NCI-H510A treated with DMSO at 0.1 percent for 48 hours (cell line): Measurements from ENCODE around the gene PBX3.

ENCODE experiments used
- DNase-seq: peaks from one replicate; lab custom pipeline; 2025; lab: John Stamatoyannopoulos, UW

PBX3 gene

DNA sequence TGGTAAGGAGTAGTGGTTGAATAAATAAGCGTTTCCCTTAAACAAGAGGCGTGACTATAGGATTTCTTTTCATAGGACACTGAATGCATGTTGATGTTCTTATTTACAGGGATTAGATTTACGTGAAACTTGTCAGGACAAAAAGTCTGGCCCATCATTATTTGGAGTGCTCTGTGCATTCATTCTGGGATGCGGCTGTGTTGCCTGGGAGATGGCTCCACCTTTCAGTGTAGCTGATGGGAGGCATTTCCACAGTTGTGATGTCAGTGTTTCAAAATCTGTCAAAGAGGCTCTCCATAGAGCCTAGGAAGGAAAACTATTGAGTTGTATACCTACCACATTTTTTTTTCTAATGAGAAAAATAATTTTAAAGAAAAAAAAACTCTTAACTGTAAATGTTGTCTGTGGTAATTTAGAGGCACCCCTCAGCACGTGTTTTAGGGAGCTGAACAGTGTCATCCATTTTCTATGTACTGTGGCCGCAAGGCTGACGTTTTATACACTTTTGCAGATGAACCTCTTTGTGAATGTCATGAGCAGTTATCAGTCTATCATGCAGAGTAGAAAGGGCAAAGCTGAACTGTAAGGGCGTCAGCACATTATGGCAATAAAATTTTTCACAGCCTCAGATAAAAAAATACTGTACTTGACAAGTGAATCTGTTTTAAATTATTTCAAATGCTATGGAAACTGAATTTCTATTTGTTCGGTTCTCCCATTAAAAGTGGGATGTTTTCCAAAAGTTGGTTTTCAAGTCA lies 202.7 kb downstream of the PBX3 start:
- DNase-seq: no peak

GRCh38 chr9:125950880-125951471 lies 203.8 kb downstream of the PBX3 start:
- no peak for DNase-seq

DNA sequence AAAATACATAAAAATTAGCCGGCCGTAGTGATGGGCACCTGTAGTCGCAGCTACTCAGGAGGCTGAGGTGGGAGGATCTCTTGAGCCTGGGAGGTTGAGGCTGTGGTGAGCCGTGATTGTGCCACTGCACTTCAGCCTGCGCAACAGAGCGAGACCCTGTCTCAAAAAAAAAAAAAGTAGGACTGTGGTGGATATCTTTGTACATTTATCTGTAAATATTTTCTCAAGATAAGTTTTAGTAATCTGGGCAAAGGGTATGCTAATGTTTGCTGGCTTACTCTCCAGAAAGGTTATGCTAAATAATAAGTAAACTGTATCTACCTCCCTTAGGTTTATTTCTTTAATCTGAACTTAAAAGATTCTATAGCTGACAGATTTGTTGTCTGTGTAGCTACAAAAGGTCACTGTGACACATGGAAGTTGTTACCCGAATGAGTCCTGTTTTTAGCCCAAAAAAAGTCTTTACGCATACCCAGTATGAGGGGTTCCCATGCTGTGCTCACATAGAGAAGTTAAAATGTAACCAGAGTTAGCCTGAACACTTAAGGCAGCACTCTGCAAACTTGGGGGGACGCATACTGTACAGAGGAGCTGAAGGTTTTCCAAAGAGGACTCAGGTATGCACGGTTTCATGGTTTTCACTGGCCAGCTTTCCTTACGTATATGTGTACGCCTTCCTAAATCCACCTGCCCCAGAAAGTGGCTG lies 206.3 kb downstream of the PBX3 start:
- no peak for DNase-seq

DNA sequence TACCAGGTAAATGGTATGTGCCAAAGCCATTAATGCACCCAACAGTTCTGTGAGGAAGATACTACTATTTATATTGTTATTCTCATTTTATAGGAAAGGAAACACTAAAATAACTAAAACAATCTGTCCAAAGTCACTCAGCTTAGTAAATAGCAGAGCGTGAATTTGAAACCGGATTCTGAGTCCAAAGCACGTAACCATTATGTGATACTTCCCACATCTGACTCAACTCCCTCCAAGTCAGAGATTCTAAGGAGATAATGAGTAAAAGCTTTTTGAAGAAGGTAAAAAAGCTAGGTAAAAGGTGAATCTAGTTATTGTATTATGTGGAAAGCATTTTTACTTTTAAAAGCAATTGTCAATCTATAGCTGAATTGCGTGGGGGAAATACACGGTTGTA lies 208.9 kb downstream of the PBX3 start:
- no peak for DNase-seq

DNA sequence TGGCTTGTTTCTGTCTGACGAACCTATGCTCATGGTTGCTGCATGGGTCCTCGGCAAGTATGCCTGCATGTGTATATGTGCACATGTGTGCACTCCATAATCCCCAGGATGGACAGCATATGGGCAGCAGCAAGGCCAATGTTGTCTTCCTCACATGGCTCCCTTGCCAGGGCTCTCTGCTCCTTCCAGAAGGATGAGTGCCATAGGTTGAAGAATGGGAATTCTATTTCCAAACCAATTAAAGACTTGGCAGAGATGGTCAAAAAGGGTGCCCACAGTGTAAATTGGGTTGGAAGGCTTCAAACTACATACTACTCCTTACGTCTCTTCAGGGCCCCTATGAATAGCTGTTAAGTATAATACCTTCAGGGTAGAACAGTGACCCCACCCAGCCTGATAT lies 212.1 kb downstream of the PBX3 start:
- DNase-seq: no peak

GRCh38 chr9:125959951-125960619 lies 212.9 kb downstream of the PBX3 start:
- DNase-seq: no peak

DNA sequence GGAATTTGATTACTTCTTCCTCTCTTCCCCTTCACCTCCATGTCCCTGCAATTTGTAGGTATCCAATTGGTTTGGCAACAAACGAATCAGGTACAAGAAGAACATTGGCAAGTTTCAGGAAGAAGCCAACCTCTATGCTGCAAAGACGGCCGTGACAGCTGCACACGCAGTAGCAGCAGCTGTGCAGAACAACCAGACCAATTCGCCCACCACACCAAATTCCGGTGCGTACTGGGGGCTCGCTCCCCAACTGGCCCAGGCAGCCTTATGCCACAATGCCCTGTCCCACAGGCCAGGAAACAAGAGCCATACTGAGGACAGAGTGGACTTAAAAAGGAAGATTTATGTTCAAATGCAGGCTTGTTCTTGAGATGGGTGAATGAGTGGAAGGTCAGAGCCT lies 213.5 kb downstream of the PBX3 start:
- DNase-seq: no peak

- no peak for DNase-seq
These were observed 213.9 kb downstream of the PBX3 start for GRCh38 chr9:125961072-125961471.

DNA sequence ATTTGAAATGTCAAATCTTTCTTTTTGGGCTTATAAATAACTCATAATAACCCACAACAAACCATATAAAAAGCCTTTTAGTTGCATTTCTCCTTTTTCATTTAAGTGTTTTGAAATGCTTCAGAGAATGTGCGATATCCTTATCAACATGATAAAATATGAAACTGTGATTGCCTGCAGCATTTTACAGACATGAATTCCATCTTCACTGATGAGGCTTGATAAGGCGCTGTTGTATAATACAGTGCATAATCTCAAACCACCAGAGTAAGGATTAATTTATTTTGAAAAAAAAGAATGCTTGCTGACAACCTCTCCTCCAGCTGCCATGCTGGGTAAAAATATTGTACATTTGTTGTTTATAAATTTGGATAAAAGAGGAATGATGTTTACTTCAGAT lies 216.8 kb downstream of the PBX3 start:
- no peak for DNase-seq

DNA sequence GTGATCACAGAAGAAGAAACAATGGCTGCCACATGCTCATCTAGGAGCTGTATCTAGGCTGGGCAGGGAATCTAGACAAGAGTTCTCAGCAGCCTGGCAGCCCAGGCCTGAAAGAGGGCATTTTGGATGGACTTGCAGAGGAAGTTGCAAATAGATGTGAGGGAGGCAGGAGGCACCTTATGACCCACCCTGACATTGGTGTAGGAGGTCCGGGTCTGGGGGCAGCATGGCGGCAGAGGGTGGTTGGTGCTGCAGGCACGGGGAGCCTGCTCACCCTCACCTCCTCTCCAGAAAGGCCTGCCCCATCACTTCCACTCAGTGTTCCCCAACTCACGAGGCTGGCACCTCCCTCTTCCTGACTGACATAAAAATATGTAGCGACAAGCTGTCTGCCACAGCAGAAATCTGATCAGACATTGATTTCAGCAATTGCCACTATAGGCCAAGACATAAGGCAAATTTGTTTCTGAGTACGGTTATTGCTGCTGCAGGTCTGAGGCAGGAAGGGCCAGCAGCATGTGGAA lies 217.6 kb downstream of the PBX3 start:
- DNase-seq: no peak

DNA sequence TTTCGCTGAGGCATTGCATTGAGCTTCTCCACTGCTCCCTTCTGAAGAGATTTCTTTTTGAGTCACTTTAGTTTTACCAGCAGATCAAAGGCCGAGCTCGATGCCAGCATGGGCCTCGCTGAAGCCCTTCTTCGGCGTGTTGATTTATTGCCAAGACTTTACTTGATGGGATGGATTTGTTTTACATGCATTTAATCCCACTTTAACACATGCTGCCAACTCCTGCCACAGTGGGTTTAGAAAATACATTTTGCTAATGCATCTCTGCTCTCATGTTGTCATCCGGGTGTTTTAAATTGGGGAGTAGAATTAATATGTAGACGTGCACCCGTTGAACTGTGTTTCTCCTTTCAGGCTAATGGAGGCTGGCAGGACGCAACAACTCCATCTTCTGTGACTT lies 218.3 kb downstream of the PBX3 start:
- no peak for DNase-seq

GRCh38 chr9:125966466-125966865 lies 219.3 kb downstream of the PBX3 start:
- no peak for DNase-seq

DNA sequence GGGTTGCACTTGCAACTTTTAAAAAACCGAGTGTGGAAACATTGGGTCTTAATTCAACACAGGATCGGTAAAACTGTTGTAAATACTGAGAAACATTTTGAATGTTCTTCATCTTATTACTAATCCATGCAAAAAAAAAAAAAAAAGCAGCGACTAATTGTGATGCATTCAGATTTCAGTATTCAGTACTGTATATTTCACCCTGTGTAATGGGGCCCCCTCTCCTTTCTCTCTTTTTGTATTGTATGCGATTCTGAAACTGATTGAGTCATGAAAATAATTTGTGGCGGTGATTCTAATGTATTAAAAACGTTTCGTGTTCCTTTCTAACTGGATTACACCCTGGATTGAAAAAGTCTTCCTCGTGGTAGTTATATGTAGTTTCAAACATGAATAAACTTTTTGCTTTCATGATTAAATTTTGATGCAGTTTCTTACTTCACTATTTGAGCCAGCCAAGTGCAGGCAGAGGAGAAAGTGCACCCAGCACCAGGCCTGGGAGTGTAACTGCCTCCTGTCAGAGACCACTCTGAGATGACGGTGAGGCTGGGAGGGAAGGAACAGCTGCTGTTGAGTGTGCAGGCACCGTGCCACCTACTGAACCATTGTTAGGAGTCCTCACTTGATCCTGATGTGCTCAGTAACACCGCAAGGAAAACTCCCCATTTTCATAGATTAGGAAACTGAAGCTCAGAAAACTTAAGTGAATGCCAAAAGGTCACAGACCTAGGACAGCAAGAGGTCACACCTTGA lies 220.0 kb downstream of the PBX3 start:
- no peak for DNase-seq

DNA sequence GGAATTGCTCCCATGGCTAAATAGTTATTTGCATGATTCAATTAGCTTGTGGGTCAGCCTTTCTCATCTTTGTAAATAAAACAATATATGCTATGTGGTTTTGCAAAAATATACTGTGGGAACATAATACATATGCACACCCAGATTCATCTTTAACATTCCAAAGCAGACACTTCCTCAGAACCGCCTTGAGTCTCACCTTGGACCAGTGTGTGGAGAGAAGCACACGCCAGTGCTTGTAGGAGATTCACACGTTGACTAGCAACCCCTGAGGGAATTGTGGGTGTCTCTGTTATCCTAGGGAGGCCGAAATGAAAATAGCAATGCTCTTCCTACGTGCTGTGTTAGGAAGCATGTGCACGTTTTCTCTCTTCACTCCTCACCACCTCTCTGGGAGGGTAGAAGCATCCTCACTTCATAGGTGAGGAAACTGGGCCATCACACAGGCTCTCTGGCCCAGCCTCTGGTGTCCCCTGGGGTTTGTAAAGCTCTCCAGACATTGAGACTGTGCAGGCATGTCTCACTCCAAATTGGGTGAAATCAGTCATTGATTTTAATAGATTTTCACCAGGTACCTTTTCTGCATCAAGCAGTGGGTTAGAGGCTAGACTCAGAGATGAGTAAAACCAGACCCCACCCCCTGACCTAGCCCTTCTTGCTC lies 221.7 kb downstream of the PBX3 start:
- DNase-seq: no peak

- no peak for DNase-seq
These were observed 222.3 kb downstream of the PBX3 start for GRCh38 chr9:125969462-125969861.

DNA sequence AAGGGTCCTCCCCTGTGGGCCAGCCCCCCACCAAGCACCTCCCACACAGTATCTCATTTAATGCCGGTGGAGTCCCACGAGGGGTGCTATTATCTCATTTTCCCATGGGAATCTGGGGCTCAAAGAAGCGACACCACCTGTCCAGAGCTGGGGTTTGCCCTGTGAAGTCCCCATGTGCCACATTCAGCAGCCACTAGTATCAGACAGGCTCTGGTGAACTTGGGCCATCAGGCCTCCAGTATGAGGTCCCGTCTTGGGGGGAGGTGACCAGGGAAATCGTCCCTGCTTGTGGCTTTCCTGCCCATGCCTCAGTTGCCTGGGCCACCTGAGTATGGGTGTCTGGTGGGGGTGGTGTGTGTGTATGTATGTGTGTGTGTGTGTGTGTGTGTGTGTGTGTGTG lies 222.7 kb downstream of the PBX3 start:
- no peak for DNase-seq

GRCh38 chr9:125970340-125970739 lies 223.2 kb downstream of the PBX3 start:
- no peak for DNase-seq

DNA sequence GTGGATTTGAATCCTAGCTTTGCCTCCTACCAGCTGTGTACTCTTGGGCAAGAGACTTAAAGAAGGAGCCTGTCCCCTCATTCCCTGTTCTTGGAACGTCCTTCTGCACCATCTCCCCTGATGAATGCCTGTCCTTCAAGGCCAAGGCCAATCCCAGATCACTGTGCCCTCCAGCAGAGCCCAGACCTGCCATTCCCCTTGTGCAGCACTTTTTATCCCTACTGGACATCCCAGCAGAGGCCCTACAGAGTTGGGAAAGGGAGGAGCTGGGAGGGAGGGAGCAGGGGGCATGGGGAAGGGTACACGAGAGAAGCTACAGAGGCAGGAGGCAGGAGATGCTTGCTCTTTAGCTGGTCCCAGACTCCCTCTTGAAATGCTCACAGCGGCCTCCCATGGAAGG lies 223.9 kb downstream of the PBX3 start:
- DNase-seq: no peak

DNA sequence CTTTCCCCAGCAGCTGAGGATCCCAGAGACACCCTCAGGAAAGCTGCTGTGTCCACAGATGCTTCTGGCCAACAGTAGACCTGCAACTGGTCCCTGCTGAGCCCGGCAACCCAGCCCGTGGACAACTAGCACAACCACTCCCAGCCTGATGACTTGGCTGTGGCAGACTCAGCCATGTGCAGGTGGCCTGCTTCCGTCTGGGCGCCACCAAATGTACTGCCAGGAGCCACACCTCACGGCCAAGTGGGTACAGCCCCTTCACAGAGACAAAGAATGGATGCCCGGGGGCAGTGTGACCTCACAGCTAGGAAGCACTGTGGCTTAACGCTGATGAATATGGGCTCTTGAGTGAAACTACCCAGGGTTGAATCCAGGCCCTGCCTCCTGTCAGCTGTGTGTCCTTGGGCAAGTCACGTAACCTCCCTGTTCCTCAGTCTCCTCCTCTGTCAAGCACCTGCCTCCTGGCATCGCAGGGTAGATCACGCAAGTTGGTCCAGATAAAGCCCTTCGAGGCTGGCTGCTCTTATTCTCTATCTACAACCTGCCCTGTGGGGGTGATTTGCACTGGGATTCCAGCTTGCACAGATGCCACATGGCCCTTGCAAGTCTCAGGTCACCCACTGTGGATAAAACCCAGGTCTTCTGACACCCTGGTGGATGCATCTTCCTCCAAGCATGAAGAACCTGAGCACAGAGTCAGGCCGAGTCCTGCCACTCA lies 225.0 kb downstream of the PBX3 start:
- no peak for DNase-seq

DNA sequence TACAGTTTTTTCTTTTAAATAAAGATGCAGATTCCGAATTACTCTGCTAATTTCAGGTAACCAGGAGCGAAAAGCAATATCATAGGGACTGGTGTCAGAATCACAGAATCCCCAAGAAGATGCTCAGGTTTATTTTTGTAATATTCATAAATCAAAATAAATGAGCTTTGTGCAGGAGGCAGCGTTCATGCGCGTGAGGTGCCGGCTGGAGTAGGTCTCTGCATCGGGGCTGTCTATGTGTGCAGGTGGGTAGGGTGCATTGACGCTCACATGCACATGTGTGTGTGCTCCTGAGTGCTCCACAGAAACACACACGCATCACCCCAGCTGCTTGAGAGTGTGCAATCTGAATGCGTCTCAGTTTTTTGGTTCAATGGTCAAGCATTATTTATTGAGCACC lies 226.4 kb downstream of the PBX3 start:
- DNase-seq: no peak

DNA sequence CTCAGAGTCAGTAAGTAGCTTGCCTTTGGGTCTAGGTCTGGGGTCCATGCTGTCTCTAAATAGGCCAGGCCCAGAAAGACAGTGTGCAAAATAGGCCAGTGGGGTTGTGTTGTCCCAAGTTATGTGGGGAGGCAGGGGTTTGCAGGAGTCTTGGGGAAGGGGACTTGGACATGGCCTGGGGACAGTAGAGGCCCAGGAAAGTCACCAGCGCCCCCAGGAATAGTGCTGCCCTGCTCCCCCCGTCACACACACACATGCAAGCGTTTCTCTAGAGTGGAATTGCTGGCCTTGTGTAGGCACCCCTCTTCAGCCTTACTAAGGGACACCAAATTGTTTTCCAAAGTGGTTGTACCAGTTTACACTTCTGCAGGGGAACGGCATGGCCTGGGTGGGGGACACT lies 227.5 kb downstream of the PBX3 start:
- DNase-seq: no peak
